CD1c-positive myeloid dendritic cell (primary cell): Measurements from ENCODE around the gene RSRC1.
"Not testable (repeated sequence)": the region's sequence is repeated elsewhere in the genome, so short reads cannot be mapped to it uniquely, and the experiment has no call there.

Source experiments
- DNase-seq: peaks from one replicate; pipeline ENCODE4 v3.0.0-alpha.2; 2016; ENCODE audit errors: extremely low spot score

RSRC1 gene

DNA sequence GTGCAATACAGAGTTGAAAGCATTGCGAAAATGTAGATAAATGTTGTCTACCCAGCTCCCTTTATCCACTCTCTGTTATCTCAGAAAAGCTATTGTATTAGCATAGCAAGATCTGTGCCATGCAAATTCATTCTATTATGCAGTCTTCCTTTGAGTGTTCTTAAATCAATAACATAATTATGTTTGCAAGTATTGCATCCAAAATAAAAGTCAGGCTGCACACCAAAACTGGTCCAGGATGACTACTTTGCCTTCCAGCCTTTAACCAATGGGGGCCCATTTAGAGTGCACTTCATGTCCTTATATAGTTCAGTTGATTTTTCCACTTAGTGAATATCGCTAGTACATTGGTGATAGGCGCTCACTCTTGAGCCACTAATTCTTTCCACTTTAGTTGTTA lies 353.7 kb downstream of the RSRC1 start:
- DNase-seq = no peak

DNA sequence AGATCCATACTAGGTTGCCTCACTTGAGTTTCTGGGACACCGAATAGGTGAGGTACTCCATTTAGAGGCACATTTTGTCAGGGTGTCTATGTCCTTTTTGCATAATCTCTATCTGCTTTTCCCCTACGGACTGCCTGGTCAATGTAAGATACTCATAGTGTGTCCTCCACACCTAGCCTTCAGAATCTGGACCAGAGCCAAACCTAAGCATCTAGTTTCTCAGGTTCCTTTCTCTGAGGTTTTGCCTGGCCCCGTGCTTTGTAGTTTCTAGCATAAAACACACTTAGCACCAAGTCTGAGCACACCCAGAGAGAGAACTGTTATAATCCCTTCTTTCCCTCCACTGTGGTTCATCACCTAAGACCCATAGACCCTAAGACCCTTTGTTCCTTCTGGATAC lies 355.2 kb downstream of the RSRC1 start:
- DNase-seq = no peak

DNA sequence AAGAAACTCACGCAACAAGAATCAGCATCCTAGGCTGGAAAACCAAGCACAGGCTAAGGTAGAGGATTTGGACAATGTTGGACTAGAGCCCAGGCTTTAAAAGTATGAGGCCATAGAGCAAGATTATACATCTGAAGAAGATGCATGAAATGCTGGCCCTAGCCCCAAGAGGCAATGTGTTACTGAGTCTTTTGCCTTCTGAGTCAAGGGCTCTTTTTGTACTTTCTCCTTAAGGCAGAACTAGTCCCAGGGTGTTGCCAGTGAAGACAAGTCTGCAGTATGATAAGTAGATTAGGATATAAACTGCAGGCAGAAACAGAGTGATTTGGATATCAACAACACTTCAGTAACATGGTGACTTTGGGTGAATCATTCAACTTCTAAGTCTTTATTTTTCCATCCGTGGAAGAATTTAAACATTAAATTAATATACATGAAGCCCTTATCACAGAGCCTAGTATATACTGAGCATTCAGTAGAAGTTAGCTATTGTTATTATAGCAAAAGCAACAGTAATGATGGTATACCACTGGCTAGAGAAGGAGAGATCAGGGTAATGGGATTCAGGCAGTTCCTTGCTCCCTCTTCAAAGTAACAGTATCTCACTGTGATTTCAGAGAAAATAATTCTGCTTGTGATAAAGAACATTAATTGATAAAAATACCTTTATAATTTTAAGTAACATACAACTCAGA lies 361.2 kb downstream of the RSRC1 start:
- no peak for DNase-seq

- DNase-seq = no peak
Measured at GRCh38 chr3:158471639-158472294, 361.9 kb downstream of the RSRC1 start.

GRCh38 chr3:158479051-158479450 lies 369.2 kb downstream of the RSRC1 start:
- DNase-seq = no peak

DNA sequence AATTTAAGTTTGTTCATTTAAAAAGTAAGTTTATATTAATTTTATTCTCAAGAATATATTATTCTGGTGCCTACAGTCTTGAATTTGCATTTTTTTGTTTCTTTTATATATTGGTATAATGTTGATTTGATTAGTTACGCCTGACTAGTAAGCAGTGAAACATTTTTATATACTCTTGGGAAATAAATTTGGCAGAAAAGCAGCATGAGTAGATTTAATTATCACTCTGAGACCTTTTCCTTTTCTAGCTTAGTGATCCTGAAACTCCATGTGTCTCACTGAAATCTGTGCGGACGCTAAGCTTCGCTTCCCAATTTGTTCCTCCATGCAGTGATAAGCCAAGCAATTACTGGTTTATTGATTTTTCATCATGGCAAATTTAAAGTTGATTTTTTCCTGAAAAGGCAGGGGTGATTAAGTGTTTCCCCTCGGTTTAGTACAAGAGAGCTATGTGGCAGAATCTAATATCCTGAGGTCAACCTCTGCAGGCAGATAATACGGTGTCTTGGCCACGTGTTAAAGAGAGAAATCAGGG lies 373.9 kb downstream of the RSRC1 start:
- no peak for DNase-seq

- no peak for DNase-seq
Measured at GRCh38 chr3:158486200-158486599, 376.3 kb downstream of the RSRC1 start.

- no peak for DNase-seq
Measured at GRCh38 chr3:158488670-158489069, 378.8 kb downstream of the RSRC1 start.

GRCh38 chr3:158489181-158489580 lies 379.3 kb downstream of the RSRC1 start:
- DNase-seq = no peak

DNA sequence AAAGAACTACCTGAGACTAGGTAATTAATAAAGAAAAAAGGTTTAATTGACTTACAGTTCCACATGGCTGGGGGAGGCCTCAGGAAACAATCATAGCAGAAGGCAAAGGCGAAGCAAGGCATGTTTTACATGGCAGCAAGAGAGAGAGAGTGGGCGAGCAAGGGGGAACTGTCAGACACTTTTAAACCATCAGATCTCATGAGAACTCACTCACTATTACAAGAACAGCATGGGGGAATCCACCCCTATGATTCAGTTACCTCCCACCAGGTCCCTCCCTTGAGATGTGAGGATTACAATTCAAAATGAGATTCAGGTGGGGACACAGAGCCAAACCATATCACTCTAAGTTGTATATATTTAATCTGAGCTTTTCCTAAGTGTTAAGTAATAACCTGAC lies 382.1 kb downstream of the RSRC1 start:
- DNase-seq = no peak

DNA sequence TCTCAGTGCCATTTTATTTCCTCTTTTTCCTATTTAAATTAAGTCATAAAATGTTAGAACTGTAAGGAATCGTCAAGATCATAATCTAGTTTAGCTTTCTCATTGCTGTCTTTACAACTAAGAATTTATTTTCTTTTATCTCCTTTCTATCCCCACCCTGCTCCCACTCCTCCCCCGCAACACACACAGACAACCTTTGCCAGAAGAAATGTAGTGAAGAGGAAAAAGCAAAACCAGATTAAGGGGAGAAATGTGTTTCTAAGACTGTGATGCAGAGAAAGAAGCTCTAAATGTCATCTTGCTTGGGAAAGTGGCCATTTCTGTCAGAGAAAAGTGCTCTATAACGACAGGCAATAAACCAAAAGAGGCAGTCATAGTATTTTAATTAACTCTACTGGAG lies 382.8 kb downstream of the RSRC1 start:
- DNase-seq = no peak

GRCh38 chr3:158493931-158494330 lies 384.0 kb downstream of the RSRC1 start:
- no peak for DNase-seq

DNA sequence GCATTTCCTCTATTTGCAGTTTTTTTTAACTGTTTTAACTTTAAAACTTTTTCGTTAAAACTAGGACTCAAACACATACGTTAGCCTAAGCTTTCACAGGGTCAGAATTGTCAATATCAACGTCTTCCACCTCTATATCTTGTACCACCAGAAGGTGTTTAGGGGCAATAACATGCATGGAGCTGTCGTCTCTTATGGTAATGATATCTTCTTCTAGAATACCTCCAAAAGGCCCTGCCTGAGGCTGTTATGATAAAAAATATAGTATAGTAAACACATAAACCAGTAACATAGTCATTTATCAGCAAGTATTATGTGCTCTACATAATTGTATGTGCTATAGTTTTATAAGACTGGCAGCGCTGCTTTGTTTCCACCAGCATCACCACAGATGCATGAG lies 384.8 kb downstream of the RSRC1 start:
- DNase-seq = no peak

GRCh38 chr3:158495398-158495902 lies 385.6 kb downstream of the RSRC1 start:
- DNase-seq = not testable (repeated sequence)

DNA sequence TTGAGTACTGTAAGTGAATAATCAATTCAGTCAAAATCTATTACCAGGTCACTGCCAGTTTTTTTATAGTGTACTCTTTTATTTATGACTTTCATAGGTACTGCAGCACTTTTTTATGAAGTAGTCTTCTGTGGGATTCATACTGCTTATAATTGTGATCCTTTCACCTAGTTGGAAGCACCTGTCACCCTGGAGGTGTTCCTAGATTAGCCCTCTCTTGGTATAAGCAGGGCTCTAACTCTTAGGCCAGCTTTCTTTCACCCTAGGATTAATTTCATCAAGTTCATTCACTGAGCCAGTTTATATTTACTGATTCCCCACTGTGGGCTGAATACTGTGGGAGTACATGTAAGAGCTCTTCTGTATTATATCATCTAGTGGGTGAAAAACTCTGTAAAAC lies 395.2 kb downstream of the RSRC1 start:
- no peak for DNase-seq

- no peak for DNase-seq
Measured at GRCh38 chr3:158506456-158506855, 396.6 kb downstream of the RSRC1 start.

DNA sequence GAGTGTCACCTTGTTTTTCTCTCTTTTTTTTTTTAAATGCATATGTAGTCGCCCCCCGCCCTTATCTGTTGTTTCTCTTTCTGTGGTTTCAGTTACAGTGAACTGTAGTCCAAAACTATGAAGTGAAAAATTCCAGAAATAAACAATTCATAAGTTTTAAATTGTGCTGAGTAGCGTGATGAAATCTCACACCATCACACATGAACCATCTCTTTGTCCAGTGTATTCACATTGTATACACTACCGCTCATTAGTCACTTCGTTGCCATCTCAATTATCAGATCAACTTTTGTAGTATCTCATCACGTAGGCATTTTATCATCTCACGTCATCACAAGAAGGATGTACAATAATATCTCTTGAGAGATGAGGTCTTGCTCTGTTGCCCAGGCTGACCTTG lies 398.6 kb downstream of the RSRC1 start:
- no peak for DNase-seq

GRCh38 chr3:158509891-158510290 lies 400.0 kb downstream of the RSRC1 start:
- DNase-seq = no peak

GRCh38 chr3:158516729-158517128 lies 406.8 kb downstream of the RSRC1 start:
- not testable (repeated sequence) for DNase-seq

DNA sequence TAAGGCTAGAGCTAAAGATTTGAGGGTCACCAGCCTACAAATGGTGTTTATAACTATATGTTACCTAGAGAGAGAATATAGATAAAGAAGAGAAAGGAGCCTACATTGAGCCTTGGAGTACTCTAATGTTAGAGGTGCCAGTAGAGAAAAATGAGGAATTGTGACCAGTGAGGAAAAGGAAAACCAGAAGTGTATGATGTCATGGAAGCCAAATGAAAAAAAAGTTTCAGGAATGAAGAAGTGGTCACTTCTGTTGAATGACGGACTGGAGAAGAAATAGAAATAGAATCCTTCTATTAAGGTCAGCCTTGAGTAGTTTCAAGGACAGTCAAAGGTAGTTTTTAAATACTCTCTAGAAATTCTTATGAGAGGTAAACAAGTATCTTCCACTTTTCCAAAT lies 409.9 kb downstream of the RSRC1 start:
- peak; percentile 38 for DNase-seq

- DNase-seq = no peak
Measured at GRCh38 chr3:158520433-158520832, 410.5 kb downstream of the RSRC1 start.

DNA sequence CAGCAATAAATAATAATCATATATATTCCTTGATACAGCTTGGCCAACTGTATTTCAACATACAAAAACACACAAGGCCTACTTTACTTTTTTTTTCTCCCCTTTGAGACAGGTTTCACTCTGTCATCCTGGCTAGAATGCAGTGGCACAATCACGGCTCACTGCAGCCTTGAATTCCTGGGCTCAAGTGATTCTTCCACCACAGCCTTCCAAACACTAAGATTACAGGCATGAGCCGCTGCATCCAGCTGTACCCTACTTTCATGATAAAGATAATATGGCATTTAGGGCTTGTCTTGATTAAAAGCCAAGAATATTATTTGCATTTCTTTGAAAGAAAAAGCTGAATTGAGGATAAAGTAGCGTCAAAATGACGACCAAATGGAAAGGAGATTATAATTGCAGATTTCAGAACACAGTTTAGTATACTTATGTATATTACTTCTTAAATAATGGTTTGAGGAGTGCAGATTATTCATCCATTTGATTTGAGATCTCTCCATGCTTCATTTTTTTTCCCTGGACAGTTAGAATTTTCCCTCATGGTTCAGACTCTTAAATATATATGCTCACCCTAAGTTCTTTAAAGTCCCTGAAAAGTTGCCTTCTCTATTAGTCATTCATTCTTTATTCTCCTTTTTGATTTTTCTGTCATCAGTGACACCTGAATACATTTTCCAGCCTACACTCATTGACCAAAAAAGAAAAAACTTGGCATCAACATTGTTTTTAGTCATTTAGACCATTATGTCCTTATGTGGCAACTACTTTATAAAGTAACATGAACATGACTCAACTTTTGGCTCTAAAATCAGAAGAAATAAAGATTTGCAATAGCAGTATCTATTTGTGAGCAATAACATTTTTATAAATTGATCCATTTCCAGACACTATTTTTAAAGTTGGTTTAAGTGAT lies 412.6 kb downstream of the RSRC1 start:
- no peak for DNase-seq
